Measurements from ENCODE around the gene UNC45A.

DNA sequence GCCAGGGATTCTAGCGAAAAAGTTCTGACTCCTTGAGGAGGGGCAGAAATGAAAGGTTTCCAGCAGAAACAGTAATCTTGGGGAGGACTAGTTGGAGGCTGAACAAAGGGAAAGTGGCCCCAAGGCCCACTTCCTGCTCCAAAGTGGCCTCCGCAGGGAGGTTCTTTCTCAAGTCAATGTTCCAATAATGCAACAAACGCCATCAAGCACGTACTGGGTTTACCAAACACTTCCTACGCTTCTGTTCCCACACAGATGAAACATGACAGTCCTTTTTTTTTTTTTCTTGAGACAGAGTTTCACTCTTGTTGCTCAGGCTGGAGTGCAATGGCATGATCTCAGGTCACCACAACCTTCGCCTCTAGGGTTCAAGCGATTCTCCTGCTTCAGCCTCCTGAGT lies 10.0 kb downstream of the UNC45A start:
- TF ChIP-seq, protein P1, sequence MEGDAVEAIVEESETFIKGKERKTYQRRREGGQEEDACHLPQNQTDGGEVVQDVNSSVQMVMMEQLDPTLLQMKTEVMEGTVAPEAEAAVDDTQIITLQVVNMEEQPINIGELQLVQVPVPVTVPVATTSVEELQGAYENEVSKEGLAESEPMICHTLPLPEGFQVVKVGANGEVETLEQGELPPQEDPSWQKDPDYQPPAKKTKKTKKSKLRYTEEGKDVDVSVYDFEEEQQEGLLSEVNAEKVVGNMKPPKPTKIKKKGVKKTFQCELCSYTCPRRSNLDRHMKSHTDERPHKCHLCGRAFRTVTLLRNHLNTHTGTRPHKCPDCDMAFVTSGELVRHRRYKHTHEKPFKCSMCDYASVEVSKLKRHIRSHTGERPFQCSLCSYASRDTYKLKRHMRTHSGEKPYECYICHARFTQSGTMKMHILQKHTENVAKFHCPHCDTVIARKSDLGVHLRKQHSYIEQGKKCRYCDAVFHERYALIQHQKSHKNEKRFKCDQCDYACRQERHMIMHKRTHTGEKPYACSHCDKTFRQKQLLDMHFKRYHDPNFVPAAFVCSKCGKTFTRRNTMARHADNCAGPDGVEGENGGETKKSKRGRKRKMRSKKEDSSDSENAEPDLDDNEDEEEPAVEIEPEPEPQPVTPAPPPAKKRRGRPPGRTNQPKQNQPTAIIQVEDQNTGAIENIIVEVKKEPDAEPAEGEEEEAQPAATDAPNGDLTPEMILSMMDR (IDR thresholded peaks at IDR 0.05): no peak
- TF ChIP-seq POLR2A (IDR thresholded peaks at IDR 0.05): no peak
